ENCODE data around the gene EFEMP1.

The EFEMP1 gene

GRCh38 chr2:55932843-55933242 lies 9.3 kb upstream of the EFEMP1 start:
- no peak for DNase-seq

- DNase-seq: no peak
Observed at GRCh38 chr2:55931281-55931680, 7.7 kb upstream of the EFEMP1 start.

- no peak for DNase-seq
Observed at GRCh38 chr2:55929476-55929875, 5.9 kb upstream of the EFEMP1 start.

- no peak for DNase-seq
Observed at GRCh38 chr2:55926974-55927373, 3.4 kb upstream of the EFEMP1 start.

- DNase-seq: no peak
Observed at GRCh38 chr2:55926246-55926645, 2.7 kb upstream of the EFEMP1 start.

GRCh38 chr2:55923982-55924321 lies 370 bp upstream of the EFEMP1 start:
- DNase-seq: no peak

GRCh38 chr2:55922291-55922907 lies 1.2 kb downstream of the EFEMP1 start:
- no peak for DNase-seq

GRCh38 chr2:55919574-55919973 lies 4.0 kb downstream of the EFEMP1 start:
- DNase-seq: no peak

- no peak for DNase-seq
Observed at GRCh38 chr2:55918856-55919255, 4.7 kb downstream of the EFEMP1 start.

- no peak for DNase-seq
Observed at GRCh38 chr2:55917713-55918390, 5.7 kb downstream of the EFEMP1 start.

- no peak for DNase-seq
Observed at GRCh38 chr2:55917117-55917516, 6.5 kb downstream of the EFEMP1 start.

- DNase-seq: no peak
Observed at GRCh38 chr2:55916473-55917049, 7.0 kb downstream of the EFEMP1 start.

- DNase-seq: no peak
Observed at GRCh38 chr2:55914786-55915185, 8.8 kb downstream of the EFEMP1 start.

GRCh38 chr2:55912926-55913325 lies 10.7 kb downstream of the EFEMP1 start:
- no peak for DNase-seq

GRCh38 chr2:55910077-55910476 lies 13.5 kb downstream of the EFEMP1 start:
- no peak for DNase-seq

GRCh38 chr2:55907686-55908085 lies 15.9 kb downstream of the EFEMP1 start:
- no peak for DNase-seq

- no peak for DNase-seq
Observed at GRCh38 chr2:55906993-55907392, 16.6 kb downstream of the EFEMP1 start.

- no peak for DNase-seq
Observed at GRCh38 chr2:55903727-55904126, 19.9 kb downstream of the EFEMP1 start.

- DNase-seq: no peak
Observed at GRCh38 chr2:55902971-55903370, 20.6 kb downstream of the EFEMP1 start.

- peak in 1 of 2 experiments; percentile 24 for DNase-seq
Observed at GRCh38 chr2:55902429-55902828, 21.2 kb downstream of the EFEMP1 start.

GRCh38 chr2:55901941-55902340 lies 21.6 kb downstream of the EFEMP1 start:
- DNase-seq: no peak

- DNase-seq: no peak
Observed at GRCh38 chr2:55901322-55901721, 22.3 kb downstream of the EFEMP1 start.

GRCh38 chr2:55899881-55900280 lies 23.7 kb downstream of the EFEMP1 start:
- no peak for DNase-seq

- DNase-seq: no peak
Observed at GRCh38 chr2:55898386-55899040, 25.1 kb downstream of the EFEMP1 start.
